SK-N-SH treated with all-trans-retinoic acid at 6 μM for 48 hours (cell line): Measurements from ENCODE around the gene DTNB.

ENCODE experiments used
- ATAC-seq: fragments of 200-7000 bp; cut with Tn5 transposase; 3 replicates; pipeline ENCODE4 v1.9.1; 2020; ENCODE audit warnings: mild to moderate bottlenecking, moderate library complexity
- ARNTL ChIP-seq: fragments of 450-650 bp; formaldehyde crosslinking; IDR thresholded peaks from 2 replicates; pipeline ENCODE4 v1.5.0; 2020; ENCODE audit warnings: low read depth, mild to moderate bottlenecking, moderate library complexity, borderline replicate concordance
- BACH2 ChIP-seq: fragments of 250-450 bp; sonication (Bioruptor Pico); IDR thresholded peaks from 2 replicates; pipeline ENCODE4 v1.9.0; 2021; ENCODE audit warnings: mild to moderate bottlenecking, borderline replicate concordance
- CREB5 ChIP-seq: fragments of 250-450 bp; sonication (Bioruptor Pico); IDR thresholded peaks from 2 replicates; pipeline ENCODE4 v1.5.1; 2020; ENCODE audit warnings: low read depth, mild to moderate bottlenecking, moderate library complexity
- CSDC2 ChIP-seq: fragments of 250-450 bp; sonication (Bioruptor Pico); IDR thresholded peaks from 2 replicates; pipeline ENCODE4 v1.5.0; 2020; ENCODE audit warnings: mild to moderate bottlenecking, moderate library complexity
- CSRNP3 ChIP-seq: fragments of 250-450 bp; sonication (Bioruptor Pico); IDR thresholded peaks from 2 replicates; pipeline ENCODE4 v1.5.1; 2021; ENCODE audit warnings: mild to moderate bottlenecking, moderate library complexity
- ESRRG ChIP-seq: fragments of 250-450 bp; sonication (Bioruptor Pico); IDR thresholded peaks from 2 replicates; pipeline ENCODE4 v1.6.1; 2021; ENCODE audit warnings: mild to moderate bottlenecking
- GLIS3 ChIP-seq: fragments of 250-450 bp; sonication (Bioruptor Pico); IDR thresholded peaks from 2 replicates; pipeline ENCODE4 v1.5.0; 2020; ENCODE audit warnings: mild to moderate bottlenecking, moderate library complexity
- ISL1 ChIP-seq: fragments of 250-450 bp; sonication (Bioruptor Pico); IDR thresholded peaks from 2 replicates; pipeline ENCODE4 v2.1.2; 2022; ENCODE audit warnings: mild to moderate bottlenecking, moderate library complexity
- OSR1 ChIP-seq: fragments of 250-450 bp; sonication (Bioruptor Pico); IDR thresholded peaks from 2 replicates; pipeline ENCODE4 v1.8.0; 2022; ENCODE audit warnings: moderate library complexity, mild to moderate bottlenecking, inconsistent platforms
- POU6F1 ChIP-seq: fragments of 250-450 bp; sonication (Bioruptor Pico); IDR thresholded peaks from 2 replicates; pipeline ENCODE4 v1.8.0; 2021; ENCODE audit warnings: low read depth, mild to moderate bottlenecking, moderate library complexity, borderline replicate concordance
- PPARA ChIP-seq: fragments of 250-450 bp; sonication (Bioruptor Pico); IDR thresholded peaks from 2 replicates; pipeline ENCODE4 v1.5.0; 2020; ENCODE audit warnings: mild to moderate bottlenecking, borderline replicate concordance
- RARB ChIP-seq: fragments of 250-450 bp; sonication (Bioruptor Pico); IDR thresholded peaks from 2 replicates; pipeline ENCODE4 v1.8.0; 2021; ENCODE audit warnings: mild to moderate bottlenecking, moderate library complexity
- SNAI2 ChIP-seq: fragments of 250-450 bp; sonication (Bioruptor Pico); IDR thresholded peaks from 2 replicates; pipeline ENCODE4 v1.5.0; 2020; ENCODE audit warnings: mild to moderate bottlenecking, moderate library complexity
- TCF4 ChIP-seq: fragments of 250-450 bp; sonication (Bioruptor Pico); IDR thresholded peaks from 2 replicates; pipeline ENCODE4 v1.8.0; 2021; ENCODE audit warnings: mild to moderate bottlenecking, moderate library complexity, borderline replicate concordance
- ZC3H10 ChIP-seq: fragments of 250-450 bp; sonication (Bioruptor Pico); IDR thresholded peaks from 2 replicates; pipeline ENCODE4 v1.5.1; 2021; ENCODE audit warnings: mild to moderate bottlenecking, moderate library complexity
- ZFP3 ChIP-seq: fragments of 250-450 bp; sonication (Bioruptor Pico); IDR thresholded peaks from 2 replicates; pipeline ENCODE4 v1.5.0; 2020; ENCODE audit warnings: mild to moderate bottlenecking, moderate library complexity
- ZFP30 ChIP-seq: fragments of 450-650 bp; formaldehyde crosslinking; IDR thresholded peaks from 2 replicates; pipeline ENCODE4 v1.5.0; 2022; ENCODE audit warnings: mild to moderate bottlenecking, moderate library complexity
- ZNF565 ChIP-seq: fragments of 450-650 bp; formaldehyde crosslinking; conservative IDR thresholded peaks from 2 replicates; pipeline ENCODE4 v1.5.0; 2020; ENCODE audit warnings: low read depth, mild to moderate bottlenecking, moderate library complexity
- ZNF70 ChIP-seq: fragments of 450-650 bp; formaldehyde crosslinking; IDR thresholded peaks from 2 replicates; pipeline ENCODE4 v1.5.0; 2020; ENCODE audit warnings: mild to moderate bottlenecking, moderate library complexity
- ZNF8 ChIP-seq: fragments of 450-650 bp; formaldehyde crosslinking; IDR thresholded peaks from 2 replicates; pipeline ENCODE4 v1.5.0; 2020; ENCODE audit warnings: mild to moderate bottlenecking, moderate library complexity

Gene DTNB

GRCh38 chr2:25594991-25595390 lies 78.4 kb downstream of the DTNB start:
- TF ChIP-seq ARNTL (CRISPR knock-in tag) (no peak), ZNF8 (CRISPR knock-in tag) (no peak), ESRRG (CRISPR knock-in tag) (no peak), PPARA (CRISPR knock-in tag) (no peak), RARB (no peak), ZFP3 (CRISPR knock-in tag) (no peak), ZC3H10 (CRISPR knock-in tag) (no peak), CSDC2 (CRISPR knock-in tag) (no peak), CREB5 (no peak), ZFP30 (CRISPR knock-in tag) (no peak), CSRNP3 (CRISPR knock-in tag) (no peak), POU6F1 (CRISPR knock-in tag) (no peak), GLIS3 (CRISPR knock-in tag) (no peak), ZNF70 (no peak)
- TF ChIP-seq, all 23 proteins: peak for 0
- no peak for ATAC-seq

- ATAC-seq, result no peak
- TF ChIP-seq TCF4 (CRISPR knock-in tag) (no peak), ZNF565 (no peak), CSRNP3 (CRISPR knock-in tag) (no peak), ZC3H10 (CRISPR knock-in tag) (no peak), RARB (no peak), PPARA (CRISPR knock-in tag) (no peak), BACH2 (no peak), ZNF70 (no peak), CREB5 (no peak), OSR1 (CRISPR knock-in tag) (no peak)
These were observed 80.5 kb downstream of the DTNB start for GRCh38 chr2:25592766-25593292.

- no peak for ATAC-seq
- no peak for TF ChIP-seq ZFP3 (CRISPR knock-in tag)
- no peak for TF ChIP-seq RARB
- TF ChIP-seq POU6F1 (CRISPR knock-in tag), result no peak
These were observed 82.4 kb downstream of the DTNB start for GRCh38 chr2:25590921-25591505.

GRCh38 chr2:25589676-25590205 lies 83.6 kb downstream of the DTNB start:
- TF ChIP-seq ZNF565, result no peak
- no peak for TF ChIP-seq SNAI2 (CRISPR knock-in tag)
- TF ChIP-seq CREB5, result no peak
- TF ChIP-seq ARNTL (CRISPR knock-in tag), result no peak
- no peak for TF ChIP-seq ZFP3 (CRISPR knock-in tag)
- no peak for TF ChIP-seq GLIS3 (CRISPR knock-in tag)
- TF ChIP-seq ISL1, result no peak
- TF ChIP-seq ZC3H10 (CRISPR knock-in tag), result no peak
- TF ChIP-seq RARB, result no peak
- TF ChIP-seq CSRNP3 (CRISPR knock-in tag), result no peak
- TF ChIP-seq BACH2, result no peak
- no peak for ATAC-seq
